Lower lobe of right lung (tissue), 2 donors: Measurements from ENCODE around the gene GON4L. TPM values are rescaled to one million over a fixed set of nuclear protein-coding genes. Genes with fewer than 3 reads are reported as not detected.

ENCODE experiments used
- ATAC-seq, 2 donors: fragments of 200-7000 bp; cut with Tn5 transposase; one replicate each; pipeline ENCODE4 v1.9.1; 2020 to 2022; ENCODE audit warnings: mild to moderate bottlenecking in 2 of 2, moderate library complexity in 2 of 2
- DNase-seq: peaks from one replicate; pipeline ENCODE4 v3.0.0-alpha.2; 2020
- H3K27ac ChIP-seq: fragments of 200-600 bp; one replicate; pipeline ENCODE4 v1.8.0; 2022
- H3K27me3 ChIP-seq: fragments of 200-600 bp; one replicate; pipeline ENCODE4 v1.8.0; 2022; ENCODE audit warnings: low read depth
- H3K36me3 ChIP-seq: fragments of 200-600 bp; one replicate; pipeline ENCODE4 v1.8.0; 2022; ENCODE audit warnings: mild to moderate bottlenecking
- H3K4me1 ChIP-seq: fragments of 200-600 bp; one replicate; pipeline ENCODE4 v1.8.0; 2022
- H3K4me3 ChIP-seq: fragments of 200-600 bp; one replicate; pipeline ENCODE4 v1.8.0; 2022; ENCODE audit warnings: mild to moderate bottlenecking
- H3K9me3 ChIP-seq: fragments of 200-600 bp; one replicate; pipeline ENCODE4 v1.8.0; 2022
- intact Hi-C: fragments of 100-400 bp; cut with DNase I; formaldehyde crosslinking; loops from one replicate; pipeline ENCODE4 v1.11.0; 2022
- long read RNA-seq: library from polyadenylated mRNA; unstranded; transcript quantifications from one replicate; pipeline ENCODE4 v2.0.0, GENCODE V29; 2021
- total RNA-seq: library from RNA; stranded (reverse); fragmentation: NEBNext Ultra II Directional; extraction: Animal tissue kit (Norgen Biotek cat#: 25700); gene quantifications from one replicate; pipeline ENCODE4 v1.2.1, GENCODE V29; 2021
- TF ChIP-seq, protein P1 (sequence below): fragments of 200-600 bp; IDR thresholded peaks from one replicate; pipeline ENCODE4 v1.8.0; 2022; ENCODE audit warnings: antibody characterized with exemption, mild to moderate bottlenecking
- donor health status: DM: no; HTN: yes; CAD: no; lungs with severe emphysema.

The GON4L gene, protein sequence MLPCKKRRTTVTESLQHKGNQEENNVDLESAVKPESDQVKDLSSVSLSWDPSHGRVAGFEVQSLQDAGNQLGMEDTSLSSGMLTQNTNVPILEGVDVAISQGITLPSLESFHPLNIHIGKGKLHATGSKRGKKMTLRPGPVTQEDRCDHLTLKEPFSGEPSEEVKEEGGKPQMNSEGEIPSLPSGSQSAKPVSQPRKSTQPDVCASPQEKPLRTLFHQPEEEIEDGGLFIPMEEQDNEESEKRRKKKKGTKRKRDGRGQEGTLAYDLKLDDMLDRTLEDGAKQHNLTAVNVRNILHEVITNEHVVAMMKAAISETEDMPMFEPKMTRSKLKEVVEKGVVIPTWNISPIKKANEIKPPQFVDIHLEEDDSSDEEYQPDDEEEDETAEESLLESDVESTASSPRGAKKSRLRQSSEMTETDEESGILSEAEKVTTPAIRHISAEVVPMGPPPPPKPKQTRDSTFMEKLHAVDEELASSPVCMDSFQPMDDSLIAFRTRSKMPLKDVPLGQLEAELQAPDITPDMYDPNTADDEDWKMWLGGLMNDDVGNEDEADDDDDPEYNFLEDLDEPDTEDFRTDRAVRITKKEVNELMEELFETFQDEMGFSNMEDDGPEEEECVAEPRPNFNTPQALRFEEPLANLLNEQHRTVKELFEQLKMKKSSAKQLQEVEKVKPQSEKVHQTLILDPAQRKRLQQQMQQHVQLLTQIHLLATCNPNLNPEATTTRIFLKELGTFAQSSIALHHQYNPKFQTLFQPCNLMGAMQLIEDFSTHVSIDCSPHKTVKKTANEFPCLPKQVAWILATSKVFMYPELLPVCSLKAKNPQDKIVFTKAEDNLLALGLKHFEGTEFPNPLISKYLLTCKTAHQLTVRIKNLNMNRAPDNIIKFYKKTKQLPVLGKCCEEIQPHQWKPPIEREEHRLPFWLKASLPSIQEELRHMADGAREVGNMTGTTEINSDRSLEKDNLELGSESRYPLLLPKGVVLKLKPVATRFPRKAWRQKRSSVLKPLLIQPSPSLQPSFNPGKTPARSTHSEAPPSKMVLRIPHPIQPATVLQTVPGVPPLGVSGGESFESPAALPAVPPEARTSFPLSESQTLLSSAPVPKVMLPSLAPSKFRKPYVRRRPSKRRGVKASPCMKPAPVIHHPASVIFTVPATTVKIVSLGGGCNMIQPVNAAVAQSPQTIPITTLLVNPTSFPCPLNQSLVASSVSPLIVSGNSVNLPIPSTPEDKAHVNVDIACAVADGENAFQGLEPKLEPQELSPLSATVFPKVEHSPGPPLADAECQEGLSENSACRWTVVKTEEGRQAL (N-terminal part only)
- total RNA-seq: 46.9 TPM
- long read RNA-seq, partial matches to known transcripts: 15 of 22 reads
- long read RNA-seq, other reads (novel, unspliced or antisense): 7 of 22 reads

DNA sequence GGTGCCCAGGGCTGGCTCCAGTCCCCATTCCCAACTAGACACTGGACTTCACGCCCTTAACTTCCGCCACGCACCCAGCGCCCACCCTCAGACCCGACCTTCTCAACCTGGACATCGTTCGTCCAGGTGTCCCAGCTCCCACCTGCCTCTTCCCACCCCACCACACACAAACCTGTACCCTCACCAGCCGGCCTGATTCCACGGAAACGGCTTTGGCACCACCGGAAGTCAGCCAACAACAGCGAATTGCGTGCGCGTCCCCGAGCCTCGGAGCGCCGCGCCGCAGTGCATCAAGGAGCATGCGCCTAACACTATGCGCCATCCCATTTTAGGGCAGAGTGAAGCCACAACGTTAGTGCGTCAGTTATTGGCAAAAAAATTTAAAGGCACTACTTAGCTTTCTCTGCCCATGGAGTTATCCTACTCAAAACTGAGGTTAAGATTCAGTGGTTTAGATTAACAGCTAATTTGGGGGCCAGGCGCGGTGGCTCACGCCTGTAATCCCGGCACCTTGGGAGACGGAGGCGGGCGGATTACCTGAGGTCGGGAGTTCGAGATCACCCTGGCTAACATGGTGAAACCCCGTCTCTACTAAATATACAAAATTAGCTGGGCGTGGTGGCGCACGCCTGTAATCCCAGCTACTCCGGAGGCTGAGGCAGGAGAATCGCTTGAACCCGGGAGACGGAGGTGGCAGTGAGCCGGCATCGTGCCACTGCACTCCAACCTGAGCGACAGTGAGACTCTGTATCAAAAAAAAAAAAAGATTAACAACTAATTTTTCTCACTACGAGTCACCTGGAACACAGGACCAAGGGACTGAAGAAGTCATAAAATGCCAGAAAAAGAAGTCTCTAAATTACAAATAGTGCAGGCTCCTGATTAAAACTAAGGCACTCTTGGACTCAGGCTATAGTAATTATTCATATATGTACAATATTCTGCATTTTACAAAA, at the start of gene GON4L:
GON4L (minus strand) TSS at position 240 of the 956 bp plus-strand sequence. CDS start 3,434 bp downstream, outside the sequence.
- Histone ChIP-seq H3K27ac (peak within 1 kb of the TSS; percentile 88), H3K4me3 (peak within 1 kb of the TSS; percentile 84), H3K4me1 (peaks cover 45% of the 10 kb centered on the region), H3K9me3 (no peaks in the 10 kb centered on the region), H3K36me3 (peaks cover 32% of the 10 kb centered on the region), H3K27me3 (no peaks in the 10 kb centered on the region)
- TF ChIP-seq, protein P1, sequence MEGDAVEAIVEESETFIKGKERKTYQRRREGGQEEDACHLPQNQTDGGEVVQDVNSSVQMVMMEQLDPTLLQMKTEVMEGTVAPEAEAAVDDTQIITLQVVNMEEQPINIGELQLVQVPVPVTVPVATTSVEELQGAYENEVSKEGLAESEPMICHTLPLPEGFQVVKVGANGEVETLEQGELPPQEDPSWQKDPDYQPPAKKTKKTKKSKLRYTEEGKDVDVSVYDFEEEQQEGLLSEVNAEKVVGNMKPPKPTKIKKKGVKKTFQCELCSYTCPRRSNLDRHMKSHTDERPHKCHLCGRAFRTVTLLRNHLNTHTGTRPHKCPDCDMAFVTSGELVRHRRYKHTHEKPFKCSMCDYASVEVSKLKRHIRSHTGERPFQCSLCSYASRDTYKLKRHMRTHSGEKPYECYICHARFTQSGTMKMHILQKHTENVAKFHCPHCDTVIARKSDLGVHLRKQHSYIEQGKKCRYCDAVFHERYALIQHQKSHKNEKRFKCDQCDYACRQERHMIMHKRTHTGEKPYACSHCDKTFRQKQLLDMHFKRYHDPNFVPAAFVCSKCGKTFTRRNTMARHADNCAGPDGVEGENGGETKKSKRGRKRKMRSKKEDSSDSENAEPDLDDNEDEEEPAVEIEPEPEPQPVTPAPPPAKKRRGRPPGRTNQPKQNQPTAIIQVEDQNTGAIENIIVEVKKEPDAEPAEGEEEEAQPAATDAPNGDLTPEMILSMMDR: no peak
- ATAC-seq: peak; percentile 91
- peak; percentile 93 for DNase-seq
- intact Hi-C loops: no loop called here

DNA sequence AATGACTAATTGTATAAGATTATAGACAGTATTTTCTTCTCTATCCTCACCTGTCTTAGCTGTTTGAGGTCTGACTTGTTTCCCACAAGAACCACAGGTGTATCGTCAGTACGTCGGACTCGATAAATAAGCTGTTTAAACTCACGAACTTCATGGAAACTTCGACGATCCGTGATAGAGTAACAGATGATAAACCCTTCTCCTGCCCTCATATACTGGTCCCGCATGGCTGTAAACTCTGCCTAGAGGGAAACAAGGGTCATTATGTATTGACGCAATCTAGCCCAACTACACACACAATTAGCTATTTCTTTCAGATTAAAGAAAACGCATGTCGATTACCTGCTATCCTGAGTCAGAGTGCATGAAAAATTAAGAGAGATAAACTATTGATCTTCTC, 47.2 kb upstream of the GON4L start:
- Histone ChIP-seq H3K9me3 (no peaks in the 10 kb centered on the region), H3K36me3 (peaks cover 100% of the 10 kb centered on the region), H3K27me3 (no peaks in the 10 kb centered on the region), H3K4me3 (no peak overlapping the region), H3K27ac (no peak overlapping the region), H3K4me1 (peaks cover 5% of the 10 kb centered on the region)
- TF ChIP-seq, protein P1: no peak
- intact Hi-C loops: no loop called here
- no peak for ATAC-seq
- DNase-seq: no peak

DNA sequence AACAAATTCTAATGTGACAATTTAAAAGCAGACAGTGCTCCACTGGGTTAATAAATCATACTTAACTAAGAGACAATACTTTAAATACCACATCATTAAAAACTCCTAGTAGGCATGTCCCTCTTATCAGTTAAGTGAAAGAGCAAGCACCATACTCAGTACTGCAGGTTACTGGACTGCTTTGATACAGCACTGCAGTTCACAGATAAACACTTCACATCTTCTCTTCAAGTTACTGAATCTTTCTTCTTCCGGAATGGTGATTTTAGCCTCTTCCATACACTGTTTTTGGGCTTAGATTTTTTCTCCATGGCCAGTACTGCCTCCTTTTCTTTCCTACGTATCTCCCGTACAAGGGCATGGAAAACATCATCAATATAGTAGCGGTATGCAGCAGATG, 43.1 kb upstream of the GON4L start:
- H3K4me1 ChIP-seq: no peaks in the 10 kb centered on the region
- no peak overlapping the region for H3K27ac ChIP-seq
- no peak overlapping the region for H3K4me3 ChIP-seq
- H3K36me3 ChIP-seq: peaks cover 89% of the 10 kb centered on the region
- ATAC-seq (no peak), DNase-seq (no peak)
- no peaks in the 10 kb centered on the region for H3K9me3 ChIP-seq
- intact Hi-C loops: no loop called here
- no peaks in the 10 kb centered on the region for H3K27me3 ChIP-seq
- TF ChIP-seq, protein P1: no peak

DNA sequence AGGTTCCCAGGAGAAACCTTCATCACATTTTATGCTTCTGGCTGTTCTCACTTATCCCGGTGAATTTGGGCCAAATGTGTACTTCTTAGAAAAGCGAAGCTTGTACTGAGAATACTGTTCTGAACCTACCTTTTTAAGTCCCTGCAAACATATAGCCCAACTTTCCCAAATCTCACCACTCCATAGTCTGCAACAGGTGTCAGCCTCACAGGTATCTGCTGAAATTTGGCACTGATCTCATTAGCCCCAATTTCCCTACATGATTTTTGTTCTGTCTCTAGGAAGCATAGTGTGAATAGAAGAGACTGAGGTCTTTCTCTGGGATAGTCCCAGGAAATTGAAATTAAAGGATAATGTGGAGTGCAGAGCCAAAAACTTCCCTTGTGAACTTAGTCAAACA, 42.7 kb upstream of the GON4L start:
- no peaks in the 10 kb centered on the region for H3K27me3 ChIP-seq
- H3K9me3 ChIP-seq: no peaks in the 10 kb centered on the region
- H3K4me3 ChIP-seq: no peak overlapping the region
- no peak overlapping the region for H3K27ac ChIP-seq
- H3K36me3 ChIP-seq: peaks cover 84% of the 10 kb centered on the region
- intact Hi-C loops: no loop called here
- TF ChIP-seq, protein P1: no peak
- H3K4me1 ChIP-seq: no peaks in the 10 kb centered on the region
- ATAC-seq (no peak), DNase-seq (no peak)
